Measurements from ENCODE around the gene ADGRA1. TPM values are rescaled to one million over a fixed set of nuclear protein-coding genes. Genes with fewer than 3 reads are reported as not detected.

ADGRA1 gene
- total RNA-seq, 4 donors from 2014 or later, result under 0.01 TPM; not detected in 3

- Histone ChIP-seq H3K4me3 (no peak overlapping the region), H3K36me3 (no peaks in the 10 kb centered on the region), H3K4me1 (no peaks in the 10 kb centered on the region), H3K27me3 (no peaks in the 10 kb centered on the region), H3K27ac (no peak overlapping the region), H3K9me3 (peaks cover 0 to 6% (median 0%) of the 10 kb centered on the region in 4 donors)
- WGBS, 2 donors, result 93 to 95% methylated on average over 12 of the region's 12 CpGs
- no peak for TF ChIP-seq POLR2A (IDR thresholded peaks at IDR 0.05)
- no peak for TF ChIP-seq CTCF (IDR thresholded peaks at IDR 0.05)
- no peak for TF ChIP-seq EP300 (IDR thresholded peaks at IDR 0.05)
- DNase-seq (ENCODE audit: low spot score in 2 of 2), result no peak
These were observed 89.8 kb downstream of the ADGRA1 start for GRCh38 chr10:133177380-133178157.

- WGBS, 2 donors, result 88 to 90% methylated on average over 21 to 29 of the region's 29 CpGs
- Histone ChIP-seq H3K9me3 (no peaks in the 10 kb centered on the region), H3K27me3 (no peaks in the 10 kb centered on the region), H3K4me1 (no peaks in the 10 kb centered on the region), H3K36me3 (no peaks in the 10 kb centered on the region), H3K27ac (no peak overlapping the region), H3K4me3 (no peak overlapping the region)
- TF ChIP-seq POLR2A (IDR thresholded peaks at IDR 0.05) (no peak), CTCF (IDR thresholded peaks at IDR 0.05) (no peak), EP300 (IDR thresholded peaks at IDR 0.05) (no peak)
- no peak for DNase-seq (ENCODE audit: low spot score in 2 of 2)
These were observed 90.8 kb downstream of the ADGRA1 start for GRCh38 chr10:133178357-133179127.

- Histone ChIP-seq H3K27me3 (no peaks in the 10 kb centered on the region), H3K27ac (no peak overlapping the region), H3K9me3 (no peaks in the 10 kb centered on the region), H3K36me3 (no peaks in the 10 kb centered on the region), H3K4me1 (no peaks in the 10 kb centered on the region), H3K4me3 (no peak overlapping the region)
- TF ChIP-seq POLR2A (IDR thresholded peaks at IDR 0.05), result no peak
- no peak for TF ChIP-seq CTCF (IDR thresholded peaks at IDR 0.05)
- no peak for TF ChIP-seq EP300 (IDR thresholded peaks at IDR 0.05)
- 74 to 84% methylated on average over 8 to 10 of the region's 11 CpGs for WGBS, 2 donors
- DNase-seq (ENCODE audit: low spot score in 2 of 2), result no peak
These were observed 91.4 kb downstream of the ADGRA1 start for GRCh38 chr10:133179128-133179520.

- no peak for TF ChIP-seq POLR2A (IDR thresholded peaks at IDR 0.05)
- no peak for TF ChIP-seq EP300 (IDR thresholded peaks at IDR 0.05)
- no peak for TF ChIP-seq CTCF (IDR thresholded peaks at IDR 0.05)
- Histone ChIP-seq H3K9me3 (no peaks in the 10 kb centered on the region), H3K27me3 (no peaks in the 10 kb centered on the region), H3K4me1 (no peaks in the 10 kb centered on the region), H3K4me3 (no peak overlapping the region), H3K36me3 (no peaks in the 10 kb centered on the region), H3K27ac (no peak overlapping the region)
- WGBS, 2 donors, result 68 to 69% methylated on average over 26 of the region's 26 CpGs
- DNase-seq (ENCODE audit: low spot score in 2 of 2), result no peak
These were observed 91.9 kb downstream of the ADGRA1 start for GRCh38 chr10:133179651-133180050.
